GM19035 (cell line): Measurements from ENCODE around the gene MDGA2.
"Not testable (repeated sequence)": the region's sequence is repeated elsewhere in the genome, so short reads cannot be mapped to it uniquely, and the experiment has no call there.

Source experiments
- ATAC-seq: cut with Tn5 transposase; IDR thresholded peaks from one replicate; pipeline ENCODE4 v1.9.1; 2021; ENCODE audit not compliant: unreplicated experiment

Gene MDGA2

DNA sequence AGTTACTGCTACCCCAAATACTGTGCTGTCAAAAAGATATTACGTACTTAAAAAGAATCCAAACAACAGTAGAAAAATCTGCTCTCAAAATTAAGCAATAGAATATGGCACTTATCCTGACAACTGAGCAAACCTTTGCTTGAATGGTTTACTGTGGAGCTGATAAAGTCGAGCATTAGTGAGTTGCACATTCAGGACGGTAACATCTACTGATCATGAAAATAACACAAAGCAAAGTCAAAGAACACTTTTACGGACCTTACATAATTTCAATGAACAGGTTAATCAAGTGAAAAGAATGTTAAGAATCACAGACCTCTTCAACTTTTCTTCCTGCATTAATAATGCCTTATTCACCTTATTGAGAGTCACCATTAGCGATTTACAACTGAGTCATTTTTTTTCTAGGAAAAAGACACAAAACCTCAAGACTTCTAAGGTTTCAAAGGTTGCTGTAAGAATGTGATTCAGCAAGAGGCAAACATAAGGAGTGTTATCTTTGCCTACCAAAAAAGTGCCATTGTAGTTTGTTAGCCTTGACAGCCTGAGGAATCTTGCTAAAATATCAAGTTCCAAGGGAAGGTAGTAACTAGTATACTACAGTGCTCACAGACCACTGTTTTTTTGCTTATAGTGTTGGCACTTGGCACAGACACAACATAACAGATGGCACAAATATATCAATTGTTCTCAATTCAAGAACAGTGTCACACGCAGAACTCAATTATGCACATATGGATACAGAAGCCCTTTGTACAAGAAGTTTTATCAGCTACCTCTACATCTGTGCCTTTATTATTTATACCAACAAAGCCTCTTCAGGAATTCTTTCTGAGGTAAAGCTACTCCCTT is 689.6 kb downstream of the MDGA2 start:
- ATAC-seq: no peak

DNA sequence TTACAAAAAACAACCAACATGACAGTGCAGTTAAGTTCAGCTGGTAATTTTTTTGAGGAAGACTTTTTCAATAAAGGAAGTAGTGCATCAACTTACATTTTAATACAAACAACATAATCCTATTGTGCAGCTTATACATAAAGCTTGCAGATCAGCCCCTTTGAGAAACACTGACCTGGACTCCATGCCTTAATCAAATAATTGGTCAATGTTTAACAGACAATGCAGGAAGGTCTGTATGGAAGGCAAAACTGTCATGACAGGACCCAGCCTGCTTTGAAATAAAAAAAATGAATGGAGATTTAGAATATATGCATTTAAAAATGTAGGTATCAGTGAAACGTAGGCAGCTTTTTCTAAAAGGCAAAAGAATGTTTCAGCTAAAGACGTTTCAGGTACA is 702.1 kb downstream of the MDGA2 start:
- ATAC-seq: no peak

DNA sequence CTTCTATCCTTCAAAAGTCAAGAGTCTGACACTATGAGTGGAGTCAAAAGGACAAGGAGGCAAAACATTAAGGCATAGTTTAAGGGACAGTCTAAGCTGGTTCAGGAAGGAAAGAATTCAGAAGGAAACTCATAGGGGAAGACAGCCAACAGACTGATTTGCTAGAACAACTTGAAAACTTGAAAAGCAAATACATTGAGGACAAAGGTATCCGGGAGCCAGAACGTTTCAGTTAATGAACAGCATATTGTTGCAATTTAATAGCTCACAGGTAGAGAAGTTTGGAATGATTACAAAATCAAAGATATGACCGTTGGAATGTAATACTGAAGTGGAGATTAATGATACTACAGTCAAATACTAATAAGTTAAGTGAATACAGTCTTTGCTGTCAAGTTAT is 711.0 kb downstream of the MDGA2 start:
- ATAC-seq: no peak

DNA sequence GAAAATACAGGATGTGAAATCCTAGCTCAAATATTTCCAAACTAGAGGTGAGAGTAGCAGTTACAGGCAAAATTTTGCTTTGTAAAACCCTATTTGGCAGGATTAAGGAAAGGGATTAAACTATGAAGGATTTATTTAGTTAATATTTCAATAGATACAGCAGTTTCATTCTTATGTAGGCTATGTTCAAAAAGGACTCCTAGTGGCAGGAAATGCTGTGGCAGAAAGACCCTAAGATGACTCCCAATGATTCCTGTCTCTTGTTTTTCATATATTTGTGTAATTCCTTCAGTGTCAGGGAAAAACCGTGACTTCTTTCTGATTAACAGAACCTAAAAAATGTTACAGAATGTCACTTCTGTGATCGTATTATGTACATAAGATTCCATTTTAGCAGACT is 724.3 kb downstream of the MDGA2 start:
- ATAC-seq: no peak

DNA sequence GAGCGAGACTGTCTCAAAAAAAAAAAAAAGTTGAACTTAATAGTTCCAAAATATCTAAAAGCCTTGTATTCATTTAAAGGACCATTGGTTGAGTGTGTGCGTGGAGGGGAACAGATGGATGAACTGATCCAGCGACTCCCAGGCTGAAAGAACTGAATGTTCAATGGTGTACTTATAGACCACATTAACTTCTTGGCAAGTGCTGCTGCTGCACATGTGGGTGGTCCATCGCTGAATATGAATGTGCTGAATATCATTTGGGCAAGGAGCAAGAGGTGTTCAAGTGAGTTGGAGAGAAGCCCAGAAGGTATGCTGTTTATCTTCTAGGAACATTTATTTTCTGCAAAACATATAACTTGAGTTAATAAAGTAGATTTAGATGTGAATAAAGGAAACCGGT is 734.8 kb downstream of the MDGA2 start:
- ATAC-seq: no peak

DNA sequence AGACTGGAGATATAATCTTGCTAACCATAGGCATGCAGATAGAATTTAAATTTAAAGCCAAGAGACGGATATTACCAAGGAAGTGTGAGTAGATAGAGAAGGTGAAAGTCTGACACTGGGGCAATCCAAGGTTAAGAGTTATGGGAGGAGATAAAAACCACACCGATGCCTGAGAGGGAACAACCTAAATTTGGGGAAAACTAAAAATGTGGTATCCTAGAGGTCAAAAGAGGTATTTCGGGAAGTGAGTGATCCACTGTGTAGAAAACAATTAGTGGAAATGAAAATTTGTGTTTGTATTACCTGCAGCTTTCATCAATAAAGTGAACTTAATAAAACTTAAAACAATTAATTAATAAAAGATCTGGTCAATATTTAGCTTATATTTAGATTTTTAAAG is 754.9 kb downstream of the MDGA2 start:
- no peak for ATAC-seq

DNA sequence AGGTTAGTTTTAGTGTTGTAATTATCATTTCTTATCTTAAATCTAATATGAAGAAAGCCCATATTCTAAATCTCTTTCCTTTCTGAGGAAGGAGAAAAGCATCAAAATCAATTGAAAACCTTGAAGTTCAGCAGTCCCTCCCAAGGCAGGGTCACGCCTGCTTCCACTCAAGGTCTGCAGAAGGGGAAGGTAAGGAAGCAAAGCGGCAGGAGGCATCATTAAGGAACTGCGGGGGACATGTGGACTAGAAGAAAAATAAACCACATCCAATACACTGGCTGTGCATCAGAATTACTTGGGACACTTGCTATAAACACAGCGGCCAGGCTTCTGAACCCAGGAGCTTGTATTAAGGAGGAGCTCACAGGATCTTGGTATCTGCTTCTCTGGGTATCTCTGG is 759.9 kb downstream of the MDGA2 start:
- ATAC-seq: not testable (repeated sequence)

DNA sequence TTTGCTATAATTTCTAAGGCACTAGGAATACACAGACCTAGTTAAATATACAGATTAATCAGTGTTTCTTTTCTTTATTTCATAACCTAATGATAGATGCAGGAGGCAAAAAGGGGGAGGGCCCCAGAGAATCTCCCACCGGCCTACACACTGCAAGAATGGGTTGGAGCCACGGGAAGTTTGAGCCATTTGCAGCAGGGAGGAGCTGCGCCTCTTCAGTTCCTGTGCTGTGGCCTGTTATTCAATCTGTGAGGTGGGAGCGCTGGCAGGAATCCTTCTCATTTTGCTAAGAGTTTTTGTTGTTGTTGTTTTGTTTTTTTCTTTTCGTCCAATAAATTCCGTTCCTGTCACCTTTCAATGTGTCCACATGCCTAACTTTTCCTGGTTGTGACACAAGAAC is 772.6 kb downstream of the MDGA2 start:
- ATAC-seq: no peak

DNA sequence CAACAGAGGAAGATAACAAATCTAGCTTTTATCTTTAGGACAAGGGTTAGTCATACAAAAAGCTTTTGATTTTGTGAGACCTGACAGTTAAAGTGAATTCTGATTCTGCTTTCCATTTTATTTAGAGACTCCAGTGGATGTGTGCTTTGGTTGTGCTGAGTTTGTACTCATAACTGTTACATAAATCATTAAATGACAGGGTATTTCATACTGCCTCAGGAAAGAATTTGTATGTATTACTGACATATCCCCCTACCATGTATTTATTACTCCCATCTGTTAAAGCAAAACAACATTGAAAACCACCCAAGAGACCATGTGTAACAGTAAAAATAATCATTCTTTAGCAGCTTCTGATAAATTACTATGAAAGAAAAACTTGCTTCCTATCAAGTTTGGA is 780.9 kb downstream of the MDGA2 start:
- ATAC-seq: no peak

DNA sequence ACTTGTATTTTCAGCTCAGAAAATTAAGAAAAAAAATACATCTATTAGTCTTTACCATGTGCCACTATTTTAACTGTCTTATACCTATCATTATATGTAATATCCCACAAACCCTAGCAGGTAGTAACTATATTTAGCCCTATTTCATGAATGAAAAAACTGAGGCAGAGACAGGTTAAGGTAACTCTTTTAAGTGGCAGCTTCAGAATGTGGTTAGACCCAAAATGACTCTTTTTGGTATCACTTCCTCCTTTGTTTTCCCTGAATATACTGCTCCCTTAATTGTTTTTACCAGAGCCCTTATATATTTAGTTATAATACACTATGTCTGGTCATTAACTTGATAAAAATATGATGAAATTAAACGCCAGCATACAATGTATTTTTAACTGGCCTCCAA is 788.3 kb downstream of the MDGA2 start:
- ATAC-seq: peak; percentile 55

DNA sequence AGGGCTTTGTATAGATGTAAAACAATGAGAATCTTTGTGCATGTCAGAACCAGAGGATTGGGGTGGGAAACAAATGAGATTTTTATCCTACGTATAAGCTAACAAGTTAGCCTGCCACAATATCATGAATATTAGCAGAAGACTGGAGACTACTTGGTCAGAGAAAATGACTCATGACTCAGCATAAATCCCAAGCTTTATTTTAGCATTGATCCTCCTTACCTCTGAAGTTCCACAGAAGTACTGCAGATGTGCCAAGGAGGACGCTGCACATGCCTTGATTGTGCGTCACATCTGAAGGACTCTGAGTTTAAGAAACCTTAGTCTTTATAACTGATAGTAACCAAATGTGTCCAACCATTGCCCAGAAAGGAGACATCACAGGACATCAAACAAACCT is 789.8 kb downstream of the MDGA2 start:
- no peak for ATAC-seq

DNA sequence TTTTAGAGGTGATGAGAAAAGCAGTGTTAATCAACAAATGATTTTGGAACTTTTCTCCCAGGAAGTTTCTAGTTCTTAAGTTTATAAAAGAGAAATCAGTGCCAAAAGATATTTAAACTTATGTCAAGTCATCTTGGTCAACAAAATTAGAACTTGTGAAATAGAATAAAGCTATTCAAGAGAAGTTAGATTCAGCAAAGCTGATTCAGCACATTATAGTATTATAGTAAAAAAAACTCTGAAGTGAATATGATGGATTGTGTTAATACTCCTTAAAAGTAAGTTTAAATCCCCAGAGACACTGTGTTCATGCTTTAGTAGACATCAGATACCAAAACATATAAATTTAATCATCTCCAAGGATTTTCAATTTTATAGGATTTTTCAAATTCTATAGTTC is 813.7 kb downstream of the MDGA2 start:
- no peak for ATAC-seq

DNA sequence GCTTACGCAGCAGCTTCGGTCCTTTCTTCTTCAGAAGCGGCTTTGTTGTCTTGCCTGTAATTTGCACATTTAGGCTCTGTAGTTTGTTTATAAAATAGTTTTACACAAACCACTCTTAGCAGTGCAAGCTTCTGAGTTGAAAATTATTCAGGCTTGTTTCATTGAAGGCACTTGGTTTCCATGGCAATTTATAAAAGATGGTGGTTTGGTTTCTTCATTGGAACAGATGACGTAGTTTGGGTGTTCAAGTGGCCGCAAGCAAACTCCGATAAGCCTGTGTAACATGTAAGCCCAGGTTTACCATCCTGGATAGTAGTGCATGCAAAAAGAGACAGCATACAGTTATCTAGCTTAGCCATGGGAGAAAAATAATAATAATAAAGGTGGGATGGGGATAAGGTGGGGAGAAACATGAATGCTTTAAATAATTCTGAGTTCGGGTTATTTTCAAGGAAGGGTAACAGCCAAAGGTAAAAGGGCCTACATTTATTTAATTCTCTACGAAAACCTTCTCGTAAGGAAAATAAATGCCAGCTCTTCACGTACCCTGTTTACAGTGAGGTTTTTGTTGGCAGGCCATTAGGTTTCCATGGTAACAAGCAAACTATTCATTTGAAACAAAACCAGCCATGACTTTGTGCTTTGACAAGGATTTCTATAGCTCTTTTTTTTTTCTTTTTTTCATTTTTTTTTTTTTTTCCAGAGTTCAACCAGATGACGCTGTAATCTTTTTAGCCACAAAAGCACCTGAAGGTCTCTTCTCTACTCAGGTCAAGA is 834.3 kb downstream of the MDGA2 start:
- no peak for ATAC-seq

DNA sequence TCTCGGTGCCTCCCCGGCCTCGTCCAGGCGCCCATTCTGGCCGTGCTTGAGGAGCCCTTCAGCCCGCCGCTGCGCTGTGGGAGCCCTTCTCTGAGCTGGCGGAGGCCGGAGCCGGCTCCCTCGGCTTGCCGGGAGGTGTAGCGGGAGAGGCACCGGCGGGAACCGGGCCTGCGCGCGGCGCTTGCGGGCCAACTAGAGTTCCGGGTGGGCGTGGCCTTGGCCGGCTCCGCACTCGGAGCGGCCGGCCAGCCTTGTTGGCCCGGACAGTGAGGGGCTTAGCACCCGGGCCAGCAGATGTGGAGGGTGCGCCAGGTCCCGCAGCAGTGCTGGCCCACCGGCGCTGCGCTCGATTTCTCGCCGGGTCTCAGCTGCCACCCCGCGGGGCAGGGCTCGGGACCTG is 855.1 kb downstream of the MDGA2 start:
- ATAC-seq: no peak

DNA sequence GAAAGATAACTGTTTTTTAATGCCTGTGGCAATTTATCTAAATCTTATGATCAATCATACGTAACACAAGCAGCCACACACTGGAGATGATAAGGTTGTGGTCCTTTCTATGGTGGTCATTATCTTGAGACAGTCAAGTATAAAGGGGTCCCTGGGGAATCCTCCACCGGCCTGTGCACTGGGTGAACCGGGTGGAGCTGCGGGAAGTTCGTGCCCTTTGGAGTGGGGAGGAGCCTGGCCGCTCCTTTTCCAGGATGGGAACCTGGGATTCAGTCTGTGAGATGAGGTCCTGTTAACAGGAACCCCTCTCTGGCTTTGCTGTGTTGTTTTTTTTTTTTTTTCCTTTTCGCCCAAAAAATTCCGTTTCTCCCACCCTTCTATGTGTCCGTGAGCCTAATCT is 856.3 kb downstream of the MDGA2 start:
- no peak for ATAC-seq

DNA sequence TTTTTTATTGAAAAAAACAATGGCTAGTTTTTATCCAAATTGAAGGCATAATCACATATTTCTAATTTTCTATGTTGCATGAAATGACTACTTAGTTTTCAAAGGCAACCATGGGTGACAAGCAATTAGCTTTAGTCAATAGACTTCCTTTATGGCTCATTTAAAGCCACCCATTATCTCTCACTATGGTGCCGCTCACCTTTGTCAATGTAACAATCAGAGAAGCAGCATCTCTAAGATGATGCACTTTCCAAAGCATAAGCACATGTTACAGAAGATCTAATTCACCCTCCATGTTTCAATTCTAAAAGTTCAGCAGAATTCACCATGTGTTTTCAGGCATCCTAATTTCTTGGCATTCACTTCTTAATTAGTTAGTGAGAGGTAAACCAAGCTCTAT is 857.3 kb downstream of the MDGA2 start:
- ATAC-seq: no peak

DNA sequence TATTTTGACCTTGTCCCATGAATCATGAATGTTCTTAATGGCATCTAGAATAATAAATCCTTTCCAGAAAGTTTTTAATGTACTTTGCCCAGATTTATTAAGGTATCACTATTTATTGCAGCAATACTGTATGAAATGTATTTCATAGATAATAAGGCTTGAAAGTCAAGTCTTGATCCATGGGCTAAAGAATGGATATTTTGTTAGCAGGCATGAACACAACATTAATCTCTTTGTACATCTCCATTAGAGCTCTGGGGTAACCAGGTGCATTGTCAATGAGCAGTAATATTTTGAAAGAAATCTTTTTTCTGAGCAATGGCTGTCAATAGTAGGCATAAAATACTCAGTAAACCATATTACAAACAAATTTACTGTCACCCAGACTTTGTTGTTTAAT is 882.3 kb downstream of the MDGA2 start:
- no peak for ATAC-seq
